PC-9 (cell line): ENCODE measurements around the gene CELA3B. TPM values are rescaled to one million over a fixed set of nuclear protein-coding genes. Genes with fewer than 3 reads are reported as not detected.
A peak's percentile ranks its signal among the peaks of the same experiment; 100 is the strongest.
"Not testable (repeated sequence)": the region's sequence is repeated elsewhere in the genome, so short reads cannot be mapped to it uniquely, and the experiment has no call there.

ENCODE experiments used
- BruUV-seq: library from RNA; stranded (reverse); fragments of 400-500 nt; replicated peaks from 2 replicates; lab custom pipeline; 2021; lab: Mats Ljungman, UMichigan
- CTCF ChIA-PET: fragments of 300-600 bp; sonication (Branson Sonifier 250); formaldehyde crosslinking; loops from one replicate; lab custom pipeline; 2022; ENCODE audit warnings: antibody characterized with exemption; lab: Charles Lee
- POLR2A ChIA-PET: fragments of 300-600 bp; sonication (Branson Sonifier 250); formaldehyde crosslinking; loops from one replicate; lab custom pipeline; 2022; ENCODE audit warnings: antibody characterized with exemption; ENCODE audit not compliant: unreplicated experiment; lab: Charles Lee
- DNase-seq, 2 experiments: peaks; one replicate each; pipeline versions ENCODE4 v3.0.0 to v3.0.0-alpha.2; 2015 to 2022; ENCODE audit warnings: mixed read lengths in 1 of 2
- H2AFZ ChIP-seq: fragments of 200-600 bp; sonication (generic); 2 replicates; pipeline ENCODE4 v1.8.1; 2017; ENCODE audit warnings: antibody characterized with exemption
- H3F3A ChIP-seq: fragments of 200-600 bp; sonication (generic); 2 replicates; pipeline ENCODE4 v1.8.1; 2017; ENCODE audit warnings: antibody characterized with exemption, mild to moderate bottlenecking, low read depth; ENCODE audit not compliant: insufficient read depth
- H3K27ac ChIP-seq: fragments of 200-600 bp; sonication (generic); 2 replicates; pipeline ENCODE4 v1.6.1; 2016; ENCODE audit warnings: mixed run types
- H3K27me3 ChIP-seq: fragments of 200-600 bp; sonication (generic); 2 replicates; pipeline ENCODE4 v1.6.1; 2016; ENCODE audit warnings: low read depth, mixed run types; ENCODE audit not compliant: insufficient read depth
- H3K36me3 ChIP-seq: fragments of 200-600 bp; sonication (generic); 2 replicates; pipeline ENCODE4 v1.6.1; 2016; ENCODE audit warnings: low read depth, mixed run types
- H3K4me1 ChIP-seq: fragments of 200-600 bp; sonication (generic); replicated peaks from 2 replicates; pipeline ENCODE4 v1.6.1; 2016; ENCODE audit warnings: mixed run types; ENCODE audit not compliant: insufficient read depth
- H3K4me2 ChIP-seq: fragments of 200-600 bp; sonication (generic); 2 replicates; pipeline ENCODE4 v1.6.1; 2017; ENCODE audit warnings: mixed run types
- H3K4me3 ChIP-seq: fragments of 200-600 bp; sonication (generic); 2 replicates; pipeline ENCODE4 v1.6.1; 2016; ENCODE audit warnings: mixed run types
- H3K79me2 ChIP-seq: fragments of 200-600 bp; sonication (generic); 2 replicates; pipeline ENCODE4 v1.6.1; 2017; ENCODE audit warnings: low read depth, mixed run types
- H3K9me2 ChIP-seq: fragments of 200-600 bp; sonication (generic); 2 replicates; pipeline ENCODE4 v1.8.1; 2017; ENCODE audit warnings: mild to moderate bottlenecking; ENCODE audit not compliant: insufficient read depth
- H3K9me3 ChIP-seq: fragments of 200-600 bp; sonication (generic); 2 replicates; pipeline ENCODE4 v1.8.1; 2016; ENCODE audit warnings: low read depth; ENCODE audit not compliant: insufficient read depth
- H4K20me1 ChIP-seq: fragments of 200-600 bp; sonication (generic); 2 replicates; pipeline ENCODE4 v1.8.1; 2017; ENCODE audit not compliant: insufficient read depth
- CTCF ChIP-seq: fragments of 200-600 bp; sonication (generic); conservative IDR thresholded peaks from 2 replicates; pipeline ENCODE4 v1.6.1; 2017; ENCODE audit warnings: mixed run types, antibody characterized with exemption, mild to moderate bottlenecking, moderate library complexity
- EZH2 ChIP-seq: fragments of 200-600 bp; sonication (generic); IDR thresholded peaks from 2 replicates; pipeline ENCODE4 v1.8.0; 2017; ENCODE audit warnings: antibody characterized with exemption, low read depth
- intact Hi-C: fragments of 100-400 bp; cut with micrococcal nuclease; formaldehyde crosslinking; loops from one replicate; pipeline ENCODE4 v1.10.0; 2022; ENCODE audit not compliant: unreplicated experiment
- total RNA-seq: library from RNA; stranded (reverse); gene quantifications from 2 replicates; pipeline ENCODE4 v1.2.3, GENCODE V29; 2021

Gene CELA3B
- total RNA-seq, 1 experiment from 2014 or later = not detected

GRCh38 chr1:21961799-21962198 is 15.0 kb upstream of the CELA3B start:
- BruUV-seq = no TSS peak
- Histone ChIP-seq H3K36me3 (no peaks in the 10 kb centered on the region), H3K4me1 (peaks cover 26% of the 10 kb centered on the region), H3K79me2 (no peaks in the 10 kb centered on the region), H4K20me1 (no peaks in the 10 kb centered on the region), H3K4me2 (no peak overlapping the region), H3K9me3 (no peaks in the 10 kb centered on the region), H3K27ac (no peak overlapping the region), H3F3A (peaks cover 6% of the 10 kb centered on the region; the same call in 1 of the 2 replicates), H3K4me3 (no peak overlapping the region), H2AFZ (no peak overlapping the region), H3K9me2 (no peaks in the 10 kb centered on the region), H3K27me3 (no peaks in the 10 kb centered on the region)
- ChIA-PET POLR2A (no interaction called here), CTCF (no interaction called here)
- intact Hi-C loops = loop anchor here (5.0 to 10.0 kb wide), 2 partner anchors 63 to 179 kb away; partner anchors contain the start of gene USP48
- no peak for DNase-seq
- TF ChIP-seq CTCF (no peak), EZH2 (no peak)

DNA sequence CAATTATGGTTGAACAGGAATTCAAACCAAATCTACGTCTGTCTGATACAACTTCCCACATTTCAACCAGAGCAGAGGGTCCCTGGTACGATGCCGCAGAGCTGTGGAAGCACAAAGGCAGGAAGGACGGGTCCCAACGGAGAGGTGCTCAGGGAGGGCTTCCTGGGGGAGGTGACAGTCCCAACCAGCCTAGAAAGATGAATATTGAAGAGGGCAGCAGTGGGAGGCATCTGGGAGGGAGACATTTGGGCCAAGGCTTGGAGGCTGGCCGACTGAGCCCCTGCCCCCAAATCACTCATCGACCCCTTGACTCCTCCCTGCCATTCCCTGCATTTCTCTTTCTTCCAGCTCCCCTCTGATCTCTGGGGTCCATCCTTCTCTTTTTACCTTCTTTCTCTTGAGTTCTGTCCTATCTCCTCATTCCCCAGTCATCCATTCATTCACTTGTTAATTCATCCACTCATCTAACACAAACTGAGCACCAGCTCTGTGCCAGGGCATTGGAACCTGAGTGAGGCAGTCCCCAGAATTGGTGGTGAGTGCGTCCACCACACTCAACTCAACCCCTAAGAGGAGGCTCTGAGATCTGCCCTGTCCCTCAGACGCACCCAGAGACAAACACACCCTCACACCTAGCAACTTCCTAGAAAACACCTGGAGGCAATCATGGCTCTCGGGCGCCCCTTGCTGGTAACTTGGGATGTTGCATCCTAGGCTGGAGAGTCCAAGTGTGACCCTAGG is 13.2 kb upstream of the CELA3B start:
- Histone ChIP-seq H3K79me2 (no peaks in the 10 kb centered on the region), H2AFZ (no peak overlapping the region), H3K27ac (no peak overlapping the region), H3K9me3 (no peaks in the 10 kb centered on the region), H3K27me3 (no peaks in the 10 kb centered on the region), H4K20me1 (no peaks in the 10 kb centered on the region), H3K36me3 (no peaks in the 10 kb centered on the region), H3K4me3 (no peak overlapping the region), H3K4me1 (peaks cover 9% of the 10 kb centered on the region; the same call in 1 of the 2 replicates), H3K9me2 (no peaks in the 10 kb centered on the region), H3F3A (no peaks in the 10 kb centered on the region; the same call in 1 of the 2 replicates), H3K4me2 (no peak overlapping the region)
- ChIA-PET CTCF (no interaction called here), POLR2A (no interaction called here)
- intact Hi-C loops = loop anchor here (5.0 to 10.0 kb wide), 2 partner anchors 61 to 181 kb away; partner anchors contain the start of gene USP48
- peak; percentile 50 to 82 for DNase-seq
- TF ChIP-seq EZH2 (no peak), CTCF (peak; percentile 86)
- BruUV-seq = no TSS peak

DNA sequence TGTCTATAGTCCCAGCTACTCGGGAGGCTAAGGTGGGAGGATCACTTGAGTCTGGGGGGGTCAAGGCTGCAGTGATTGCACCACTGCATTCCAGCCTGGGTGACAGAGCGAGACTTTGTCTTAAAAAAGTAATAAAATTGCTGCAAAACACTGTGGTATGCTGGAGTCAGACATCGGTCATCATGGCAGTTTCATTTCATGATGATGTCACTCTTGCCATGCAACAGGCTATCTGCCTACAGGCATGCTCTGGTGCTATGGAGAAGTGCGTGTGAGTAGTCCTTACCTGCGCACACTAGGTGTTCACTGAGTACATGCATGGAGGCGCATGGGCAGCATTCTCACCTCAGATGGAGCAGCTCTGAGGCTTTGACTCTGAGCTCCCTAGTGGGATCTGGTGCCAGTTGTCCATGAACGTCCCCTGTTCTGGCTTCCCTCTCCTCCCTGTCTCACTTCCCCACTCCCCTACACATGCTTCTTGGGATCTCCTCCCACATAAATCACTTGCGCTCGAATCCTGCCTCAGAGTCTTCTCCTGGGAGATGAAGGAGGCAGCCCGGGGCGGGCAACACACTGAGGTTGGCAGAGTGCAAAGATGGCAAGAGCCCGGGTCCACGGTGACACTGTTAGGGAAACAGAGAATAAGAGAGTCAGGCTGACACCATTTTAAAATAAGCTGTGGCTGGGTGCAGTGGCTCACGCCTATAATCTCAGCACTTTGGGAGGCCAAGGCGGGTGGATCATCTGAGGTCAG is 10.4 kb upstream of the CELA3B start:
- Histone ChIP-seq H3K27ac (no peak overlapping the region), H3K4me2 (no peak overlapping the region), H3F3A (no peaks in the 10 kb centered on the region), H3K4me1 (peaks cover 4% of the 10 kb centered on the region; the same call in 1 of the 2 replicates), H4K20me1 (no peaks in the 10 kb centered on the region), H2AFZ (no peak overlapping the region), H3K4me3 (no peak overlapping the region), H3K9me2 (no peaks in the 10 kb centered on the region), H3K27me3 (no peaks in the 10 kb centered on the region), H3K36me3 (no peaks in the 10 kb centered on the region), H3K9me3 (no peaks in the 10 kb centered on the region), H3K79me2 (no peaks in the 10 kb centered on the region)
- no peak for TF ChIP-seq CTCF
- TF ChIP-seq EZH2 = no peak
- no TSS peak for BruUV-seq
- ChIA-PET CTCF (no interaction called here), POLR2A (no interaction called here)
- intact Hi-C loops = loop anchor here (10.0 kb wide), 1 partner anchor 58 kb away; no protein-coding TSS in a partner anchor
- DNase-seq = peak in 1 of 2 experiments; percentile 65

DNA sequence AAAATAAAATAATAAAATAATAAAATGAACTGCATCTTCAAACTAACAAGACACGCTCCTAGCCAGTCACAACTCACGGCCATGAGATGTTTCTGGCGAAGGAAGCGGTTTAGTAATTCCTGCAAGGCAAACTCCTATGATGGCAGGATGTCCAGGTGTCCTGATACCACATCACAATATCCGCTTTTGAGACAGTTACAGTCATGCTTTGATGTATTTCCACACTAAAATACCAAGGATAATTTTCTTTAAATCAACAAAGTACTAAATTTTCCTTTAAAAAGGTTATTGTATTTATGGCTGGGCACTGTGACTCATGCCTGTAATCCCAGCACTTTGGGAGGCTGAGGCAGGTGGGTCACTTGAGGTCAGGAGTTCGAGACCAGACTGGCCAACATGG is 9.6 kb upstream of the CELA3B start:
- H3K79me2 ChIP-seq, H3K4me3 ChIP-seq, H3F3A ChIP-seq, H3K9me2 ChIP-seq, H2AFZ ChIP-seq, BruUV-seq, POLR2A ChIA-PET, H4K20me1 ChIP-seq, DNase-seq, H3K9me3 ChIP-seq, H3K27me3 ChIP-seq, H3K27ac ChIP-seq, H3K4me1 ChIP-seq, H3K4me2 ChIP-seq, H3K36me3 ChIP-seq, CTCF ChIA-PET: not testable (repeated sequence)
- intact Hi-C loops = loop anchor here (10.0 kb wide), 1 partner anchor 58 kb away; no protein-coding TSS in a partner anchor

GRCh38 chr1:21969066-21969465 is 7.8 kb upstream of the CELA3B start:
- H3K79me2 ChIP-seq, POLR2A ChIA-PET, H3K9me2 ChIP-seq, H3K27me3 ChIP-seq, DNase-seq, CTCF ChIA-PET, BruUV-seq, H3K4me3 ChIP-seq, H3F3A ChIP-seq, H2AFZ ChIP-seq, H3K27ac ChIP-seq, H3K36me3 ChIP-seq, H4K20me1 ChIP-seq, H3K4me2 ChIP-seq, H3K9me3 ChIP-seq: not testable (repeated sequence)
- intact Hi-C loops = loop anchor here (10.0 kb wide), 1 partner anchor 56 kb away; no protein-coding TSS in a partner anchor
- peaks cover 11% of the 10 kb centered on the region; the same call in 1 of the 2 replicates for H3K4me1 ChIP-seq
